PFSK-1 (cell line): Measurements from ENCODE around the gene DKKL1.

Source experiments
- FOXP2 ChIP-seq: optimal IDR thresholded peaks from 2 replicates; pipeline ENCODE3; 2011; ENCODE audit warnings: borderline replicate concordance, control low read depth, inconsistent platforms; ENCODE audit not compliant: insufficient read depth; ENCODE audit errors: extremely low read length, extremely low read depth
- POLR2AphosphoS5 ChIP-seq: IDR thresholded peaks from 2 replicates; pipeline ENCODE4 v1.6.1; 2012; ENCODE audit warnings: low read depth, mild to moderate bottlenecking, control low read depth, low read length, moderate library complexity
- SIN3A ChIP-seq: IDR thresholded peaks from 2 replicates; pipeline ENCODE4 v1.6.1; 2012; ENCODE audit warnings: mild to moderate bottlenecking, low read length, moderate library complexity, borderline replicate concordance; ENCODE audit not compliant: insufficient read depth
- TAF1 ChIP-seq: IDR thresholded peaks from 2 replicates; pipeline ENCODE4 v1.6.1; 2012; ENCODE audit warnings: low read length, control low read depth, borderline replicate concordance; ENCODE audit not compliant: insufficient read depth
- TF ChIP-seq, protein P1 (sequence below), 2 experiments: IDR thresholded peaks; 2 replicates each; pipeline versions ENCODE4 v1.6.1 to v1.8.0; 2011 to 2012; ENCODE audit warnings: low read depth in 2 of 2, low read length in 2 of 2, control low read depth in 1 of 2, inconsistent platforms in 1 of 2, mild to moderate bottlenecking in 1 of 2, moderate library complexity in 1 of 2; ENCODE audit not compliant: insufficient read depth in 1 of 2

Gene DKKL1

DNA sequence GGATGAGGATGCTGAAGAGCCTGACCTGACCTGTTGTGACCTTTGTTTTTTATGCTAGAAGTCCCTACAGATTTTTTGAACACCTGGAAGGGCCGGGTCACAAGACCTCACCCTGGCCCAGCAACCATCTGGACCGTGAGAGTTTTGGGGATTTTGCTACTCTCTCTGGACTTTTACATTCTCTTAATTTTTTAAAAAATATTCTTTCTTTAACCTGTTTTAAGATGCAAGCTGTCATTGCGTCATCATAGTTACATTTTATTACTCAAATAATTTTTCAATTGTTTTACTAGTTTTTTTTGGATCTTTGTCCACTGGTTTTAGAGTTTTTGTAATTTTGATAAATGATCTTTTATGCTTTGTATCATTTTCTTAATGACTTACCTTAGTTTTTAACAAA lies 7.5 kb downstream of the DKKL1 start:
- TF ChIP-seq POLR2AphosphoS5 = no peak
- TF ChIP-seq TAF1 = no peak
- no peak for TF ChIP-seq SIN3A
- no peak for TF ChIP-seq FOXP2
- TF ChIP-seq, protein P1, sequence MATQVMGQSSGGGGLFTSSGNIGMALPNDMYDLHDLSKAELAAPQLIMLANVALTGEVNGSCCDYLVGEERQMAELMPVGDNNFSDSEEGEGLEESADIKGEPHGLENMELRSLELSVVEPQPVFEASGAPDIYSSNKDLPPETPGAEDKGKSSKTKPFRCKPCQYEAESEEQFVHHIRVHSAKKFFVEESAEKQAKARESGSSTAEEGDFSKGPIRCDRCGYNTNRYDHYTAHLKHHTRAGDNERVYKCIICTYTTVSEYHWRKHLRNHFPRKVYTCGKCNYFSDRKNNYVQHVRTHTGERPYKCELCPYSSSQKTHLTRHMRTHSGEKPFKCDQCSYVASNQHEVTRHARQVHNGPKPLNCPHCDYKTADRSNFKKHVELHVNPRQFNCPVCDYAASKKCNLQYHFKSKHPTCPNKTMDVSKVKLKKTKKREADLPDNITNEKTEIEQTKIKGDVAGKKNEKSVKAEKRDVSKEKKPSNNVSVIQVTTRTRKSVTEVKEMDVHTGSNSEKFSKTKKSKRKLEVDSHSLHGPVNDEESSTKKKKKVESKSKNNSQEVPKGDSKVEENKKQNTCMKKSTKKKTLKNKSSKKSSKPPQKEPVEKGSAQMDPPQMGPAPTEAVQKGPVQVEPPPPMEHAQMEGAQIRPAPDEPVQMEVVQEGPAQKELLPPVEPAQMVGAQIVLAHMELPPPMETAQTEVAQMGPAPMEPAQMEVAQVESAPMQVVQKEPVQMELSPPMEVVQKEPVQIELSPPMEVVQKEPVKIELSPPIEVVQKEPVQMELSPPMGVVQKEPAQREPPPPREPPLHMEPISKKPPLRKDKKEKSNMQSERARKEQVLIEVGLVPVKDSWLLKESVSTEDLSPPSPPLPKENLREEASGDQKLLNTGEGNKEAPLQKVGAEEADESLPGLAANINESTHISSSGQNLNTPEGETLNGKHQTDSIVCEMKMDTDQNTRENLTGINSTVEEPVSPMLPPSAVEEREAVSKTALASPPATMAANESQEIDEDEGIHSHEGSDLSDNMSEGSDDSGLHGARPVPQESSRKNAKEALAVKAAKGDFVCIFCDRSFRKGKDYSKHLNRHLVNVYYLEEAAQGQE (IDR thresholded peaks at IDR 0.05; ENCODE audit: insufficient read depth in 1 of 2, low read depth in 2 of 2, low read length in 2 of 2) = no peak

GRCh38 chr19:49374665-49375434 lies 11.2 kb downstream of the DKKL1 start:
- TF ChIP-seq, protein P1 (IDR thresholded peaks at IDR 0.05; ENCODE audit: insufficient read depth in 1 of 2, low read depth in 2 of 2, low read length in 2 of 2) = no peak
- no peak for TF ChIP-seq SIN3A
- TF ChIP-seq POLR2AphosphoS5 = no peak
- TF ChIP-seq TAF1 = no peak
- TF ChIP-seq FOXP2 = no peak

GRCh38 chr19:49378512-49378911 lies 14.8 kb downstream of the DKKL1 start:
- TF ChIP-seq TAF1 (no peak), FOXP2 (no peak), POLR2AphosphoS5 (no peak), SIN3A (no peak)
- TF ChIP-seq, protein P1 (IDR thresholded peaks at IDR 0.05; ENCODE audit: insufficient read depth in 1 of 2, low read depth in 2 of 2, low read length in 2 of 2) = no peak

DNA sequence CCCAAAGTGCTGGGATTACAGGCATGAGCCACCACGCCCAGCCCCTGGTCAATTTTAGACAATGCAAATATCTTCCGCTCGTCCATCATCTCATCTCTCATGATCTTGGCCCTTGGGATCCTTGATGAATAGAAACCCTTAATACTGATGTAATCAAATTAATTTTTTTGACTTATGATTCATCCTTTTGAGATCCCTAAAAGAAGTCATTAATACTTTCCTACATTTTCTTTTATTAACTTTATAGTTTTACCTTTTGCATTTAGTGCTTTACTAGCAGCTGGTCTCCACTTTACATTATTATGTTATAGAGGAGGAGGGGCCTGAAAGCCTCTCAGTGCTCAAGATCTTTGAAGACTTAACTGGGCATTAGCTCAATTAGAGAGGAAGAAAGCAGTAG lies 16.7 kb downstream of the DKKL1 start:
- no peak for TF ChIP-seq FOXP2

- no peak for TF ChIP-seq TAF1
- no peak for TF ChIP-seq SIN3A
- no peak for TF ChIP-seq FOXP2
- TF ChIP-seq POLR2AphosphoS5 = no peak
Measured at GRCh38 chr19:49382639-49383038, 19.0 kb downstream of the DKKL1 start.

- TF ChIP-seq POLR2AphosphoS5 (no peak), FOXP2 (no peak), SIN3A (no peak), TAF1 (no peak)
- TF ChIP-seq, protein P1 (IDR thresholded peaks at IDR 0.05; ENCODE audit: insufficient read depth in 1 of 2, low read depth in 2 of 2, low read length in 2 of 2) = no peak
Measured at GRCh38 chr19:49383599-49383998, 19.9 kb downstream of the DKKL1 start.
